Gastroesophageal sphincter (tissue), 4 donors: ENCODE results near the gene DUSP5. TPM values are rescaled to one million over a fixed set of nuclear protein-coding genes. Genes with fewer than 3 reads are reported as not detected.

ENCODE experiments used
- ATAC-seq: fragments of 150-250 bp; one replicate; pipeline ENCODE4 v1.9.1; 2016; ENCODE audit warnings: mild to moderate bottlenecking, moderate library complexity
- H3K27ac ChIP-seq, 4 donors: fragments of 200-600 bp; sonication (generic) in 3 of 4; 1 replicate in 3 of 4; 2 replicates in 1 of 4; pipeline ENCODE4 v1.5.1; 2016 to 2019
- H3K27me3 ChIP-seq: fragments of 200-600 bp; sonication (generic); one replicate; pipeline ENCODE4 v1.5.1; 2019
- H3K36me3 ChIP-seq, 2 donors: fragments of 200-600 bp; sonication (generic); one replicate each; pipeline ENCODE4 v1.5.1; 2019; ENCODE audit warnings: control low read depth in 1 of 2
- H3K4me1 ChIP-seq, 3 donors: fragments of 200-600 bp; sonication (generic); 1 replicate in 2 of 3; 2 replicates in 1 of 3; pipeline ENCODE4 v1.5.1; 2016 to 2019; ENCODE audit warnings: control low read depth in 2 of 3
- H3K4me3 ChIP-seq, 2 donors: fragments of 200-600 bp; sonication (generic); one replicate each; pipeline ENCODE4 v1.5.1; 2019; ENCODE audit warnings: mild to moderate bottlenecking in 1 of 2, moderate library complexity in 1 of 2
- H3K9me3 ChIP-seq, 3 donors: fragments of 200-600 bp; sonication (generic); one replicate each; pipeline ENCODE4 v1.5.1; 2017 to 2019; ENCODE audit warnings: control low read depth in 2 of 3
- EP300 ChIP-seq: sonication (generic); formaldehyde crosslinking; IDR thresholded peaks from one replicate; pipeline ENCODE4 v1.6.1; 2017; ENCODE audit warnings: antibody characterized with exemption, mild to moderate bottlenecking
- POLR2A ChIP-seq, 2 donors: fragments of 450-650 bp; IDR thresholded peaks; one replicate each; pipeline ENCODE4 v1.6.1; 2017; ENCODE audit warnings: antibody characterized with exemption in 2 of 2, mild to moderate bottlenecking in 2 of 2, moderate library complexity in 1 of 2
- POLR2AphosphoS5 ChIP-seq: sonication (generic); formaldehyde crosslinking; IDR thresholded peaks from one replicate; pipeline ENCODE4 v1.6.1; 2017; ENCODE audit warnings: antibody characterized with exemption
- WGBS, 2 donors: methylation state at CpG; one replicate each; pipeline ENCODE4 v1.1.5; 2018; ENCODE audit warnings: low coverage in 1 of 2; 5-methylcytosine and 5-hydroxymethylcytosine counted together
- total RNA-seq, 4 donors: library from RNA; depleted of rRNA; stranded (reverse); fragments of >200 nt; gene quantifications; one replicate each; pipeline ENCODE4 v1.1.0, GENCODE V29; 2016
- TF ChIP-seq, protein P1 (sequence below), 4 experiments: fragments of 200-600 bp in 2 of 4; fragments of 450-650 bp in 2 of 4; sonication (generic) in 1 of 4; IDR thresholded peaks; one replicate each; pipeline ENCODE4 v1.5.1; 2017 to 2019; ENCODE audit warnings: antibody characterized with exemption in 4 of 4, mild to moderate bottlenecking in 2 of 4, moderate library complexity in 2 of 4

DUSP5 gene
- total RNA-seq, 4 donors from 2014 or later: 2.5 to 9.8 (median 3.5) TPM

DNA sequence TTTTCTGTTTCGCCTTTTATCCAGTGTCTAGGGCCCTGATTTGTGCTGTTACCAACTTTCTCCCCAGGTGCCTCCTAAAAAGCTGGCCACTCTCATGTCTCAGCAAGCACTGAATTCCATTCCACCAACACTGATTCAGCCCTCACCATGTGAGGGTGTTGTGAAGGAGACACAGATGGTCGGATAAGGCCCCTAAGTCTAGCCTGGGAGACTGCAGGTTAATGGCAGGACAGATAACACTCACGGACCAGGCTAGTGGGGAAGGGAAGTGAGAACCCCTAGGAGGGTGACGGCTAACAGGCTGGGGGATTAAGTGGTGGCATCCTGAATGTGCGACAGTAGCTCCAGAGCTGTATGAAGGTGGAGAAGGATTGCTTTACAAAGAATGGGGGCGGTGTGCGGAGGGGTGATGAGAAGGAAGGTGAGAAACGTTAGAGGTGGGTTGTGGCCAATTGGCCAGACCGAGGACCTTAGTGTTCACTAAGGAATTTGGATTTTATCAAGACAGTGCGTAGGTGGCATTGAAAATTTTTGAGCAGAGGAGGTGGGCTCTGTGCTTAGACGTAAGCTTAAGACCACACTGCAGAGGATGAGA lies 3.8 kb upstream of the DUSP5 start:
- H3K36me3 ChIP-seq: no peaks in the 10 kb centered on the region
- peaks cover 6% of the 10 kb centered on the region for H3K27me3 ChIP-seq
- no peaks in the 10 kb centered on the region for H3K9me3 ChIP-seq
- no peak overlapping the region for H3K4me3 ChIP-seq
- no peak for ATAC-seq
- peaks cover 0 to 29% (median 15%) of the 10 kb centered on the region in 3 donors for H3K4me1 ChIP-seq
- 74 to 86% methylated on average over 8 to 9 of the region's 11 CpGs for WGBS, 2 donors
- TF ChIP-seq POLR2AphosphoS5: no peak
- no peak for TF ChIP-seq POLR2A (IDR thresholded peaks at IDR 0.05)
- TF ChIP-seq, protein P1, sequence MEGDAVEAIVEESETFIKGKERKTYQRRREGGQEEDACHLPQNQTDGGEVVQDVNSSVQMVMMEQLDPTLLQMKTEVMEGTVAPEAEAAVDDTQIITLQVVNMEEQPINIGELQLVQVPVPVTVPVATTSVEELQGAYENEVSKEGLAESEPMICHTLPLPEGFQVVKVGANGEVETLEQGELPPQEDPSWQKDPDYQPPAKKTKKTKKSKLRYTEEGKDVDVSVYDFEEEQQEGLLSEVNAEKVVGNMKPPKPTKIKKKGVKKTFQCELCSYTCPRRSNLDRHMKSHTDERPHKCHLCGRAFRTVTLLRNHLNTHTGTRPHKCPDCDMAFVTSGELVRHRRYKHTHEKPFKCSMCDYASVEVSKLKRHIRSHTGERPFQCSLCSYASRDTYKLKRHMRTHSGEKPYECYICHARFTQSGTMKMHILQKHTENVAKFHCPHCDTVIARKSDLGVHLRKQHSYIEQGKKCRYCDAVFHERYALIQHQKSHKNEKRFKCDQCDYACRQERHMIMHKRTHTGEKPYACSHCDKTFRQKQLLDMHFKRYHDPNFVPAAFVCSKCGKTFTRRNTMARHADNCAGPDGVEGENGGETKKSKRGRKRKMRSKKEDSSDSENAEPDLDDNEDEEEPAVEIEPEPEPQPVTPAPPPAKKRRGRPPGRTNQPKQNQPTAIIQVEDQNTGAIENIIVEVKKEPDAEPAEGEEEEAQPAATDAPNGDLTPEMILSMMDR (IDR thresholded peaks at IDR 0.05): no peak
- no peak for TF ChIP-seq EP300
- H3K27ac ChIP-seq: no peak overlapping the region

DNA sequence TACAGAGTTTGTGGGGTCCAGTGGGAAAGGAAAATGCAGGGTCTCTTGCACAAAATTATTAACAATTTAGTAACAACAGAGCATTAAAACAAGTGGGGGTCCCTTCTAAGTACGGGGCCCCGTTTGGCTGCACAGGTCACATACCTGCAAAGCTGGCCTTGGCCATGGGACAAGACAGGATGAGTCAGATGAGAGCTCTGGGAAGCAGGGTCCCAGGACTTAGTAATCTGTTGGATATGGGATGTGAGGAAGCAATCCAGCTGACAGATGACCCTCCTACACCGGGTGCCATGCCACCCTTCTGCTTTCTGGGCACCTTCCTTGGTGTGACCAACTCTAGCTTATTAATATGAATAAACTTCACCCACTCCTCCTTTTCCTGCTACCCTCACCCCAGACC lies 3.2 kb upstream of the DUSP5 start:
- Histone ChIP-seq H3K4me1 (peaks cover 0 to 35% (median 15%) of the 10 kb centered on the region in 3 donors), H3K9me3 (no peaks in the 10 kb centered on the region), H3K4me3 (no peak overlapping the region), H3K27me3 (peaks cover 6% of the 10 kb centered on the region), H3K36me3 (no peaks in the 10 kb centered on the region), H3K27ac (no peak overlapping the region)
- TF ChIP-seq POLR2AphosphoS5: no peak
- TF ChIP-seq, protein P1 (IDR thresholded peaks at IDR 0.05): no peak
- TF ChIP-seq EP300: no peak
- TF ChIP-seq POLR2A (IDR thresholded peaks at IDR 0.05): no peak
- WGBS, 2 donors: 58% methylated on average over 3 of the region's 3 CpGs; no CpG with 5 or more reads in 1 of the 2 donors
- ATAC-seq: no peak

DNA sequence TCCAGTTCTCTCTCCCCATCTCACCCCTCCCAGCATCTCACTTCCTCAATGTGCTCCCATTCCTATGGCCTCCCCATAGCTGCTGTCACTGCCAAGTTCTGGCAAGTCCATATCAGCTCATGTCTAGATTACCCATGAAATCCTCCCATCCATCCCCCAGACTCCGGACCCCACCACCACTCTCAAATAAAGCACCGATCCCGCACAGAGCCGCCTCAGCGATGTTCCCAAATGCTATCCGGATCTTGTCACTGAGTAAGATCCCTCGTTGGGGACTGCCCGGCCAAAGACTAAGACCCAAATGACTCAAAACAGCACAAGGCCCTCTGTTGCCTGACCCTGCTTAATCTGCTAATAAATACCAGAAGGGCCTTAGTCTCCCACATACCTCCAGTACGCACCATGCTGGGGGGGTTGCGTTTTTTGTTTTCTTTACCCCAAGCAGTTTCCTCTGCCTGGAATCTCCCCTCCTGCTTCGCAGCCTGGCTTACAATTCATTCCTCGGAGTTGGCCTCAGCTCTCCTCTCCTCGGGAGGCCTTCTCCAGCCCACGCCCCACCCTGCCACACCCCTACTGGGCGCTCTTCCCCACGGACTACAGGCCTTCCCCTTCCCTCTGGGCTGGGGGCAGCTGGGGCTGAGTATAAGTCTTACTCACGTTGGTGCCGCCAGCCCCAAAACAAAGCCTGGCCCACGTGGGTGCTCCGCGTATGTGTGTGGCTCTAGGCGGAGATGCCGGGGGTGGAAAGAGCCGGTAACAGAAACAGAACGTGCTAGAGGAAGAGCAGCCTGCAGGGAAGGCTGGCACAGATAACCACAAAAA lies 1.8 kb upstream of the DUSP5 start:
- ATAC-seq: no peak
- 84 to 90% methylated on average over 9 to 10 of the region's 25 CpGs for WGBS, 2 donors
- H3K4me1 ChIP-seq: peaks cover 0 to 49% (median 20%) of the 10 kb centered on the region in 3 donors
- H3K36me3 ChIP-seq: no peaks in the 10 kb centered on the region
- peak overlapping the region in 2 of 4 donors; percentile 86 to 91 for H3K27ac ChIP-seq
- TF ChIP-seq, protein P1 (IDR thresholded peaks at IDR 0.05): no peak
- TF ChIP-seq EP300 (no peak), POLR2AphosphoS5 (no peak), POLR2A (IDR thresholded peaks at IDR 0.05) (no peak)
- no peaks in the 10 kb centered on the region for H3K27me3 ChIP-seq
- no peaks in the 10 kb centered on the region for H3K9me3 ChIP-seq
- peak overlapping the region in 1 of 2 donors; percentile 62 for H3K4me3 ChIP-seq

DNA sequence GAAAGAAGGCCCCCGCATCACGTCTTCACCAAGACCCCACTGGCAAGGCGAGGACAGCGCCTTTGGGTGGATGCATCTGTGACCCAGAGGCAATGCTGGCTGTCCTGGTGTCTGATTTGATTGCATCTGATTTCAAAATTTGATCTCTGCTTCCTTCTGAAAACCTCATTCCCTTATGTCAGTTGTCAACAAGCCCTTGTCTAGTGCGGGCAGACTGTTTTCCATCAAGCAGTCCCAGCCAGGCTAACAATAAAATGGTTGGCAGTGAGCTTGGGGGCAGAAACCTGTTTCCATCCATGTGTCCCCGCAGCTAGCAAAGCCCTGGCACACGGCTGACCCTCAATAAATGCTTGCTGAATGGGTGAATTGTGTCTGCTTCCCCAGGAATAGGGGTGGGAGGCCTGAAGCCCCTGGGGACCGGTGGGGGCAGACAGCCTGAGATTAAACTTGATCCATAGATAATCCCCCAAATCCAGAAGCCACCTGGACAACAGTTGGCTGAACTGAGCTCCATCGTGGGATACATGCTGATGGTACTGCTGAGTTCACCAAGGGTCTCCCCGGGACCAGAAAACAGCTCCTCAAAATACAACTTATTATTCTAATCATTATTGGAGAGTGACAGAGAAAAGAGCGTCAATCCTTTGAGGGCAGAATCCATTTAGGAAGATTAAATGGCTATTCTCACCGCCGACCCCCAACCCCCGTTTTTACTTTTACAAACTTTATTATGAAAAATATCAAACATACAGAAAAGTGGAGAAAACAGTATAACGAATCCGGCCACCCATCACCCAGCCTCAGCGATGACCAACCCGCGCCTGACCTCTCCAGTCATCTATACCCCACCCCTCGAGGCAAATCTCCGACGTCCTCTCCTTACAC lies 912 bp upstream of the DUSP5 start:
- Histone ChIP-seq H3K27ac (peak overlapping the region; percentile 86 to 96 (median 90)), H3K27me3 (no peaks in the 10 kb centered on the region), H3K4me3 (peak overlapping the region; percentile 62 to 96), H3K36me3 (no peaks in the 10 kb centered on the region), H3K4me1 (peaks cover 4 to 57% (median 27%) of the 10 kb centered on the region in 3 donors), H3K9me3 (no peaks in the 10 kb centered on the region)
- ATAC-seq: no peak
- TF ChIP-seq POLR2AphosphoS5: no peak
- no peak for TF ChIP-seq EP300
- no peak for TF ChIP-seq POLR2A (IDR thresholded peaks at IDR 0.05)
- TF ChIP-seq, protein P1 (IDR thresholded peaks at IDR 0.05): no peak
- 19 to 26% methylated on average over 16 to 17 of the region's 22 CpGs for WGBS, 2 donors
